ENCODE measurements around the gene RINL.
"Not testable (repeated sequence)": the region's sequence is repeated elsewhere in the genome, so short reads cannot be mapped to it uniquely, and the experiment has no call there.

The RINL gene

GRCh38 chr19:38831142-38831605 lies 46.9 kb downstream of the RINL start:
- DNase-seq: no peak

GRCh38 chr19:38830039-38830733 lies 47.9 kb downstream of the RINL start:
- no peak for DNase-seq

- DNase-seq: not testable (repeated sequence)
These were observed 48.9 kb downstream of the RINL start for GRCh38 chr19:38829203-38829602.

GRCh38 chr19:38826856-38827551 lies 51.1 kb downstream of the RINL start:
- no peak for DNase-seq

- DNase-seq: not testable (repeated sequence)
These were observed 52.1 kb downstream of the RINL start for GRCh38 chr19:38825936-38826335.

- not testable (repeated sequence) for DNase-seq
These were observed 56.7 kb downstream of the RINL start for GRCh38 chr19:38821230-38821825.

GRCh38 chr19:38819231-38819920 lies 58.7 kb downstream of the RINL start:
- no peak for DNase-seq

All from activated CD4-positive, alpha-beta T cell treated with anti-CD3 and anti-CD28 coated beads, Interleukin-2, amount 50 U/mL, for 1 hour (primary cell).